Tibial nerve (tissue), 4 donors: ENCODE measurements around the gene FCHSD2.

Experiments used
- CTCF ChIP-seq, 5 experiments: fragments of 200-600 bp in 3 of 5; fragments of 450-650 bp in 2 of 5; sonication (generic) in 3 of 5; IDR thresholded peaks; one replicate each; pipeline ENCODE4 v1.5.1; 2016 to 2019; ENCODE audit warnings: antibody characterized with exemption in 5 of 5, mild to moderate bottlenecking in 3 of 5, moderate library complexity in 2 of 5
- EP300 ChIP-seq, 2 donors: sonication (generic); formaldehyde crosslinking; IDR thresholded peaks; one replicate each; pipeline ENCODE4 v1.6.1; 2017; ENCODE audit warnings: antibody characterized with exemption in 2 of 2, mild to moderate bottlenecking in 1 of 2
- POLR2A ChIP-seq, 2 donors: fragments of 450-650 bp; IDR thresholded peaks; one replicate each; pipeline ENCODE4 v1.6.1; 2017; ENCODE audit warnings: antibody characterized with exemption in 2 of 2, mild to moderate bottlenecking in 2 of 2, moderate library complexity in 2 of 2

- TF ChIP-seq CTCF (IDR thresholded peaks at IDR 0.05): no peak
- TF ChIP-seq EP300 (IDR thresholded peaks at IDR 0.05): no peak
- TF ChIP-seq POLR2A (IDR thresholded peaks at IDR 0.05): no peak
These were observed 190.2 kb downstream of the FCHSD2 start for GRCh38 chr11:72951888-72952287.
